GM12891 (cell line): ENCODE data around the gene CCDC136.

Source experiments
- PAX5 ChIP-seq: IDR thresholded peaks from 2 replicates; pipeline ENCODE4 v1.6.1; 2011; ENCODE audit warnings: low read length, moderate library complexity, mild to moderate bottlenecking; ENCODE audit not compliant: insufficient read depth, severe bottlenecking
- POLR2A ChIP-seq: IDR thresholded peaks from 2 replicates; pipeline ENCODE4 v1.6.1; 2011; ENCODE audit warnings: low read depth, low read length, control low read depth
- POLR2AphosphoS5 ChIP-seq: IDR thresholded peaks from 2 replicates; pipeline ENCODE4 v1.6.1; 2011; ENCODE audit warnings: low read depth, low read length, control low read depth
- POU2F2 ChIP-seq: IDR thresholded peaks from 2 replicates; pipeline ENCODE4 v1.6.1; 2011; ENCODE audit warnings: low read depth, mild to moderate bottlenecking, control low read depth, low read length, moderate library complexity
- SPI1 ChIP-seq: IDR thresholded peaks from 2 replicates; pipeline ENCODE4 v1.6.1; 2011; ENCODE audit warnings: low read depth, low read length, control low read depth
- TAF1 ChIP-seq: IDR thresholded peaks from 2 replicates; pipeline ENCODE4 v1.6.1; 2011; ENCODE audit warnings: low read depth, low read length, control low read depth

GRCh38 chr7:128863433-128863989 lies 71.7 kb downstream of the CCDC136 start:
- no peak for TF ChIP-seq POLR2A
- no peak for TF ChIP-seq TAF1
- TF ChIP-seq SPI1 = no peak
- no peak for TF ChIP-seq POLR2AphosphoS5
- TF ChIP-seq POU2F2 = no peak
- no peak for TF ChIP-seq PAX5
